ENCODE measurements around the gene ITIH2.
"Not testable (repeated sequence)": the region's sequence is repeated elsewhere in the genome, so short reads cannot be mapped to it uniquely, and the experiment has no call there.

Gene ITIH2, protein sequence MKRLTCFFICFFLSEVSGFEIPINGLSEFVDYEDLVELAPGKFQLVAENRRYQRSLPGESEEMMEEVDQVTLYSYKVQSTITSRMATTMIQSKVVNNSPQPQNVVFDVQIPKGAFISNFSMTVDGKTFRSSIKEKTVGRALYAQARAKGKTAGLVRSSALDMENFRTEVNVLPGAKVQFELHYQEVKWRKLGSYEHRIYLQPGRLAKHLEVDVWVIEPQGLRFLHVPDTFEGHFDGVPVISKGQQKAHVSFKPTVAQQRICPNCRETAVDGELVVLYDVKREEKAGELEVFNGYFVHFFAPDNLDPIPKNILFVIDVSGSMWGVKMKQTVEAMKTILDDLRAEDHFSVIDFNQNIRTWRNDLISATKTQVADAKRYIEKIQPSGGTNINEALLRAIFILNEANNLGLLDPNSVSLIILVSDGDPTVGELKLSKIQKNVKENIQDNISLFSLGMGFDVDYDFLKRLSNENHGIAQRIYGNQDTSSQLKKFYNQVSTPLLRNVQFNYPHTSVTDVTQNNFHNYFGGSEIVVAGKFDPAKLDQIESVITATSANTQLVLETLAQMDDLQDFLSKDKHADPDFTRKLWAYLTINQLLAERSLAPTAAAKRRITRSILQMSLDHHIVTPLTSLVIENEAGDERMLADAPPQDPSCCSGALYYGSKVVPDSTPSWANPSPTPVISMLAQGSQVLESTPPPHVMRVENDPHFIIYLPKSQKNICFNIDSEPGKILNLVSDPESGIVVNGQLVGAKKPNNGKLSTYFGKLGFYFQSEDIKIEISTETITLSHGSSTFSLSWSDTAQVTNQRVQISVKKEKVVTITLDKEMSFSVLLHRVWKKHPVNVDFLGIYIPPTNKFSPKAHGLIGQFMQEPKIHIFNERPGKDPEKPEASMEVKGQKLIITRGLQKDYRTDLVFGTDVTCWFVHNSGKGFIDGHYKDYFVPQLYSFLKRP

DNA sequence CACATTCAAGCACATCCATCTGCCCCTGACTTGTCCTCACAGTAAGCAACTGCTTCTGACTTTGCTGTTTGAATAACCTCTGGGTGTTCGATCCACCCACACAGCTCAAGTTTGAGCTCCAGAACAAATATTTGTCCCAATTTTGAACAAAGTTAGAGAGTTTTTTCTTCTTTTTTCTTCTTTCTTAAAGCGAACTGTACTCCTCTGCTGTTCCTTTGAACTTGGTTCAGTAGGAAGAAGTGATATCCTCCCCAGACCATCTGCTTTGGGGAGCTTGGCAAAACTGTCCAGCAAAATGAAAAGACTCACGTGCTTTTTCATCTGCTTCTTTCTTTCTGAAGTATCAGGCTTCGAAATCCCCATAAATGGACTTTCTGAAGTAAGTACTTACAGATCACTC lies at the start of gene ITIH2:
Gene ITIH2, plus strand, starts transcription at position 177 of the 400 bp plus-strand sequence. Its CDS starts 119 bp downstream, at position 296.
- DNase-seq = no peak

DNA sequence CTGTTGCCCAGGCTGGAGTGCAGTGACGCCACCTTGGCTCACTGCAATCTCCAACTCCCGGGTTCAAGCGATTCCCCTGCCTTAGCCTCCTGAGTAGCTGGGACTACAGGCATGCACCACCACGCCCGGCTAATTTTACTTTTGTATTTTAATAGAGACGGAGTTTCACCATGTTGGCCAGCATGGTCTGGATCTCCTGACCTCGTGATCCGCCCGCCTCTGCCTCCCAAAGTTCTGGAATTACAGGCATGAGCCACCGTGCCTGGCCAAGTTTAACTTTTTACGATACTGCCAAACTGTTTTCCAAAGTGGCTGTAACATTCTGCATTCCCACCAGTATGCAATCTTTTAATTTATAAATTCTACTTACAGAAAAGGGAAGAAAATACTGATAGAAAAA lies 46.0 kb upstream of the ITIH2 start:
- DNase-seq = not testable (repeated sequence)

DNA sequence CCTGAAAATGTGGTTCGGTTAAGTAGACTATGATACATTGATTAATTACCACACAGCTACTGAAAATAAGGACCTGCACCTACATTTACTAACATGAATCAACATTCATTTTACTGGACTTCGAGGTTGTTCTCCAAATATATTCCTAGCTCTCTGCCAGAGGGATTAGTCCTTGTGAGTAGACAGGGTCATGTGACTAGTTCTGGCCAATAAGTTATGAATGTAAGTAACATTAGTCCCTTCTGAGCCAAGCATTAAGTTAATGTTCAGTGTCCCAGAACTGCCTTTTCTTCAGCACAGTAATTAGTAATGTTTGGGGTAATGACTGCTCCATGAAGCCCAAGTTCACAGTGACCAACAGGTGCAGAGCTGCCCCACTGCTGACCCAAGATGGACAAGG lies 45.6 kb upstream of the ITIH2 start:
- no peak for DNase-seq

DNA sequence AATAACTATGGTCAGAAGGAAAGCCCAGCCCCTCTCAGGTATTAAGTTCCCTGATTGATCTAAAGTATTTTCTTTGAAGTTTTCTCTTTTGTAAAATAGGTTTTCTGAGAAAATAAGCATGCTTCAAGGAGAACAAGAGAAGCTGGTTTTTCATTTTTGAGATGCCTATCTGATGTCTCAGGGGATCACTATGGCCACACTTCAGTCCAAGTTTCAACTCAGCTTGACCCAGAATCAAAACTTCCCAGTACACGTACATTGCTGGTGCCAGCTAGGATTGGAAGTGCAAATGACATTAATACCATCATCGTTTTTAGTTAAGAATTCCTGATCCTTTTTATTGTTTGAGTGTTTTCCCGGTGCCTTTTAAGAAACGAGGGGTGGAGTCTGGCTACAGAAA lies 43.6 kb upstream of the ITIH2 start:
- DNase-seq = no peak

DNA sequence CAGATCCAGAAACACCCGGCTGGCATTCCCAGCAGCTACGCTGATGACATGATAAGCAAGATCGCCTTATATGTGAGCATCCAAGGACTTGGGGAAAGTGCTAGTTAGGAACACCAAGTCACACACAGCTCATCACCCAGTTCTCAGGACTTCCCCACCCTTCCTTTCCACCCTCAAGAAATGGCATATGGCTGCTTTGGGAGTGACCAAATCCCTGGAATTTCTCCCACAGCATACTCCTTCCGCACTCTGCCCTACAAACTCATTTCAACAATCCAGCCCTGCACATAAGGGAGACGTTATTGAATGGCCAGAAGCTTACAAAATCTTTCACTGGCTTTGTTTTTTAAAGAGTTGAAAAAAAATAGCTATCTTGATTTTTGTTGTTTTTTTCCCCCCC lies 40.6 kb upstream of the ITIH2 start:
- no peak for DNase-seq

DNA sequence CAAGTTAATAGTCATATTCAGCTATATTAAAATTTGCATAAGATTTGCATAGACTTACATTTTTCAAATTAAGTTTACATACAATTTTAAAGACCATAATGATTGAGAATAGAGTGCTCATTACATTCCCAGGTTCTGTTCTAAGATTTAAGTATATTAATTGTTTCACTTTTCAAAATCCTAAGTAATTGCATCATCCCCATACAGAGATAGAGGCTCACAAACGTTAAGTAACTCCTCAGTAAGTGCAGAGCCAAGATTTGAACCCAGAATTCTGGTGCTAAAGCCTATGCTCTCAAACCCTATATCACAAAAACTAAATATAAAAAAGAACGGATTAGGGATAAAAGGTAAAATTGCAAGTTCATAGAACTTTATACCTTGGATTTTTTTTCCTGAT lies 38.4 kb upstream of the ITIH2 start:
- DNase-seq = no peak

DNA sequence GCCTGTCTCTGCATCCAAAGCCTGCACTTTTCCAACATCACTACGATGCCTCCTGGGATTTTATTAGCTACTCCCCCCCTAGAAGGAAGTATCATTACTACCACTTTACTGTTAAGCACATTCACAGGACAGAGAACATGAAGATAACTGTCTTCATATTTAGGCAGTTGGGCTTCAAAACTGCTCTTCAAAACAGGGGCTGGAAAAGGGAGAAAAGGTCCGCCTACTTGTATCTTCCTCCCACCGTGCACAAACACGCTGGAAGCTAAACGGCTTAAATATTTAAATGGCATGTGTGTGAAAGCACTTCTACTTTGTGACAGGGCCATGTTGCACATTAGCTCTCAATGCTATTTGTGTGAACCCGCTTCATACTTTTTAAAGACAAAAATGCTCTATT lies 37.3 kb upstream of the ITIH2 start:
- DNase-seq = no peak

DNA sequence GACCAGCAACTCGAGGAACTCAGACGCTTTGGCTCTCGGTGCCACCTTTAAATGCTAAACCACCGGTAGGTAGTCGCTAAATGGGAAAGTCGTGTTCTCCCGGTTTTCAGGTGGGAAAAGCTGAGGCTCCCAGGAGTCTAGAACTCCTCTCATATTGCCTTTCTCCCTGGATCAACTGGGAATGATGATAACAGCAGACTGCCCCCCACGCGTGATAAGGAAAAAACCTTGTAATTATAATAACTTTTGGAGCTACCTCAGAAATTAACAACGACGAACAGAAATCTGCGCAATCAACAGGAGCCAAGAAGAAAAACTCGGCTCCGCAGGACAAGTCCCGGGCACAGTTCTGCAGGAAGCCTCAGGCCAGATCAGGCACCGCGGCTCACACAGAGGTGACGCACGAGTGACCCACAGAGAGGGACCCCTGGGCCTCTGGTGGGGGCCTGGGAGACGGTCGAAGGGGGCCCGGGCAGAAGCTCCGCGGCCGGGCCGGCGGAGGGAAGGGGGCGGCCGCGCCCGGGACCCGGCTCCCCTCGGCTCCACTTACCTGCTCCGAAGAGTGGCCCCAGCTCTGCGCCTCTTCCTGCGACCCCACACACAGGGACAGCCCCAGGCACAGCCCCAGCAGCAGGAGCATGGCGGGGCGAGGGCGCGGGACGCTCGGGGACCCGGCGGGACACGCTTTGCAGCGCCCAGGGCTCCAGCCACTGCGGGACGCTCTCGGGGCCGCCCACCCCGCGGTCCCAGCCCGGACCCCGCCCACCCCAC lies 36.7 kb upstream of the ITIH2 start, which contains the start of gene ITIH5:
Gene ITIH5, minus strand, starts transcription at position 714 of the 771 bp plus-strand sequence. Its CDS starts 74 bp downstream, at position 640.
- peak; percentile 5 for DNase-seq

DNA sequence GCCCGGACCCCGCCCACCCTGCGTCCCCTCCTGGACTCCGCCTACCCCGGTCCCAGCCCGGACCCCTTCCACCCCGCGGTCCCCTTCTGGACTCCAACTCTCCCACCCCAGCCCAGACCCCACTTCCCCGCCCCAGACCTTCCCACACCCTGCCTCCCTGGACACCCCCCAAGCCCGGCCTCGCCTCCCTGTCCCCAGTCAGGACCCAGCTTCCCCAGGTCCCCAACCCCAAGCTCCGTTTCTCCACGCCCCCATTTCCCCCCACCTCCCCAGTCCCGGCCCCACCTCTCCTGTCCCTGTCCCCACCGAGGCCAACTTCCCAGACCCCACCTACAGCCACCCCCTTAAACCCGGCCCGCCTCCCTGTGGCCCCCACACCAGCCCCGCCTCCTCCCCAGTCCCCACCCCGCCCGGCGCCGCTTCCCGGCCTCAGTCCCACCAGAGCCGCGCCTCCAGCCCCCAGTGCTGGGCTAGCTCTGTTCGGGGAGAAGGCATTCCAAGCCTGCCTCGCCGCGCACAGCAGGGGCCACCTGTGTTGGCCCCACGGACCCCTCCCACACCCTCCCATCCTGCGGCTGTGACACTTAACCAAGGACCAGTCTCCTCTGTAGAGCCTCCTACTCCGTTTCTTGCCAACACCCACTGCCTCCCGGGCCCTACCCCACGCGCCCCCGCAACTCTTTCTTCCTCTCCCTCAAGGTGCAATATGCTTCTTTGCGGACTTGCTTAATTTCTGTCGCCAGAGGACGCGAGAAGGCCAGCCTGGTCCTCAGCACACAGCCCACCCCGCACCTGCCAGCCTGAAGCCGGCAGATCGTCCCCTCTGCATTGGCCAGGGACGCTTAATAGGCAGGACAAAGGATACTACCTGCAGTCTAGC lies 35.6 kb upstream of the ITIH2 start:
- no peak for DNase-seq

DNA sequence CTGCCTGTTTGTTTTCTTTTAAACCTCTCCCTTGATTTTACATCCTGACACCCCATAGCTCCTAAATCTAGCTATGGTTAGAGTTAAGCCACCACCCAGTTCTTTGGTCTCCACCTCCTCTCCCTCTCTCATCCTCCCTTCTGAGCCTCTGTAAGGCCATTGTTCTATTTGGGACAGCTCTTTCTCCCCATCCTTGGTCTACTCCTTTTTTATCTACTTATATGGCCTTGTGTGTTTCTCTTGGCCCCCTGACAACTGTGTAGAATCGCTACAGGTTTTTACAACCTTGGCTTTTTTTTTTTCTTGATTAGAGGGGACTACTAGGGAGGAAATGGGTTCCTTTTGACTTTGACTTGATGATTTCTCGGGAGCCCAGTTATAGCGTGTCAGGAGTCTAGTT lies 33.0 kb upstream of the ITIH2 start:
- DNase-seq = no peak

DNA sequence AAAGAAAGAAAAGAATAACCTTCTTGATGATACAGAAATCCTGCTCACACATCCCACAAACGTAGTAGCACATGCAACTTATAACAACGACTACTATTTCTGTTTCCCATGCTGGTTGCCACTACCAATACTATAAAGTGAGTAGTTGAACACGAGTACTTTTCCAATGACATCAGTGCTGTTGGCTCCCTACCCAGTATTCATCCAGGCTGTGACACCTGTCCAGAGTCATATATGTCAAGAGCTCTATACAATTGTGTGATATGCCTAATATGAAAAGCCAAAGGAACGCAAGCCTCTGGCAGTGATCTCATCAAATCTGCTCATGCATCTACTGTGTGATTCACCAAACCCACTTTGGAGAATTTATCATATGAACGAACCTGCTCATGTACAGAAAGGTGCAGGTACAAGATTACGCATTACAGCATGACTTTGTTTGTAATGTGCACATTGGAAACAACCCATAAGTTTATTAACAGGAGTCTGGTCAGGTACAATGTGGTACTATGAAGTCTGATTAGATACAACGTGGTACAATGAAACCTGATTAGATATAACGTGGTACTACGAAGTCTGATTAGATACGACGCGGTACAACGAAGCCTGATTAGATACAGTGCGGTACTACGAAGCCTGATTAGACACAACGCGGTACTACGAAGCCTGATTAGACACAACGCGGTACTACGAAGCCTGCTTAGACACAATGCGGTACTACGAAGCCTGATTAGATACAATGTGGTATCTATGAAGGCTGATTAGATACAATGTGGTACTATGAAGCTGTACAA lies 30.6 kb upstream of the ITIH2 start:
- DNase-seq = no peak

DNA sequence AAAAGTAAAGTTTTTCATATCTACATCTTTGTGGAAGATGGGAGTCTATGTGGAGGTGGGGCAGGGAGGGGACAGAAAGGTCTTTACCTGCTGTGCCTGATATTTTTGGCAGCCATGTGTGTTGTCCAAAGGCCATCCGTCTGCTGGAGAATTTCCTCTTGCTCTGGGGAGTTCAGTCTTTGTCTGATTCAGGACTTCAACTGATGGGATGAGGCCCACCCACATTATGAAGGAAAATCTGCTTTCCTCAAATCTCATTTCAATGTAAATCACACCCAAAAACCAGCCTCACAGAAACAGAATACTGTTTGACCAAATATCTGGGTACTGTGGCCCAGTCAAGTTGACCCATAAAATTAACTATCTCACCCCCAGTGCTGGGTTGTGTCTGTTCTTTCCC lies 23.9 kb upstream of the ITIH2 start:
- DNase-seq = no peak

DNA sequence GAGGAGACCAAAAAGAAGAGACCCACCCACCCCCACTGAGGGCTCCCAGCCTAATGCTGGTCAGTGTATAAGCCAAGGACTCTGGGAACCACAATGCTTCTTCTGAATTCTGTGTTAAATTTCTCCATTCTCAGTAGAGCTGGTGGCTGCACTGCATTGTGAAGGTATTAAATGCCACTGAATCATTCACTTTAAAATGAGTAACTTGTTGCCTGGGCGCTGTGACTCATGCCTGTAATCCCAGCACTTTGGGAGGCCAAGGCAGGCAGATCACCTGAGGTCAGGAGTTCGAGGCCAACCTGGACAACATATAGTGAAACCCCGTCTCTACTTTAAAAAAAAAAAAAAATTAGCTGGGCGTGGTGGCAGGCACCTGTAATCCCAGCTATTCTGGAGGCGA lies 23.0 kb upstream of the ITIH2 start:
- DNase-seq = not testable (repeated sequence)

DNA sequence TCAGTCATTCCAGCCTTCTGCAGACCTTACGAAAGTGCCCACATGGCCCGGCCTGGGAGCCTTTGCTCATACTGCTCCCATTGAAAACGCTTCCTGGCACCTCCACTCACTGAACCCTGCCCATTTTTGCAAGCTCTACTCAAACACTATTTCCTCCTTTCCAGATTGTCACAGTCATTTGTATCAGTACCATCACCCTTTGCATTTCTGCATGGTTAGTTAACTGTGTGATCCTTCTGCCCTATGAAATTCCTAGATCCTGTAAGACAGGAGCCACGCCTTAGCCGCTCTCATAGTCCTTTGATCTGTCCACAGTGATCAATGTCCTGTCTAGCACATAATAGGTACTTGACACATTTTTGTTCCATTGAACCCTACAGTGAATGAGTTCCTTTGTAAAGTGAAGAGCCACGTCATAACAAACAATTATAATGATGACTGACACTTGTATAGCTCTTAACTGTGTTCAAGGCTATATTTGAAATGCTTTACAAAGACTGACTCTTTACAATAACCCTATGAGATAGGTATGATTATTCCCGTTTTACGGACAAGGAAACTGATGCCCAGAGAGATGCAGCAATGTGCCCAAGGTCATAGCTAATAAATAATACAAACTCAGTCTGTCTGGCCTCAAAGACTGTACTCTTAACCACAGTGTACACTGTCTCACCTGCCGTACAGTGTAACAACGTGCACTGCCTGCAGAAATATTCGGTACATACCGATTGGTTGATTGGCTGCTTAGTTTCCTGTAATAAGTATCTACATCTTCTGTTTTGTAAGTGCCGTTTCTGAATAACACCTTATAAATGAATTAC lies 16.6 kb upstream of the ITIH2 start:
- no peak for DNase-seq

DNA sequence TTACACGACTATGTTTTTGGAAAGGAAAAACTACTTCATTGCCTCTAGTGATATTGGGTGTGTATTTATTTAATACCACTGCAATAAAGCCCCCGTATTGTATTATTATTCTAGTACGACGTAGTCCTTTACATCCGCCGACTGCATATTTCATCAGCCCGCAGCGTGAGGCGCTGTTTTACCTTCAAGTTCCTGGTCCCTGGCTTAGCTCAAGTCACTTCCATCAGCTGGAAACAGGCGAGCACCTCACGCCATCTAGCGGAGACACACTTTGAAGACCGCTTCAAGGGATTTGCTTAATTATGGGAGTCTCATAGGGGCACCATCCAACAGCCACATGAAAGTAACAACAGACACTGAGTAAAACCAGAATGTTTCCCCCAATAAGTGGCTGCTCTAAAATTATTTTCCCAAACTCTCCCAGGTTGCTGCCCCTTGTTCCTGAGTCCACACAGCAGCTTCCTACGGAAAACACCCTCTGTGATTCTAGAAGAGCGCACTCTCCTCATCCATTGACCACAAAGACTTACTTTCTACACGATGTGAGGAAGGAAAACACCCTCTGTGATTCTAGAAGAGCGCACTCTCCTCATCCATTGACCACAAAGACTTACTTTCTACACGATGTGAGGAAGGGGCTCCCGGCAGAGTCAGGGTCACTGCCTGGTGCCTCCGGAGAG lies 15.7 kb upstream of the ITIH2 start:
- DNase-seq = peak; percentile 69

DNA sequence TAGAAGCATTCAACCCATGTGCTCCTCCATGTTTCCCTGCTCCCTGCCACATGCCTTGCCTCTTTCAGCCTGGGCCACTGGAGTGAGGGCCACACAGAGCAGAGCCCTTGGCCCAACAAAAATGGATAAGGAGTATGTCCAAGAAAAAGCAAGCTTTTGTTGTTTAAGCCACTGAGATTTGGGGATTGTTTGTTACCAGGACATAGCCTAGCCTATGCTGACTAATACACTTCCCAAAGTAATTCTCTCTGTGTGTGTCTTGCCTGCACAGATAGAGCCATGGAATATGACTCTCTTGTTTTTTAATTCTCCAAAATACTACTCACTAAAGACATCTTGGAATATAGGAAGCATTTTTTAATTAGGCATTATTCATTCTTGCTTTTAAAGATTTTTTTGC lies 13.5 kb upstream of the ITIH2 start:
- DNase-seq = no peak

DNA sequence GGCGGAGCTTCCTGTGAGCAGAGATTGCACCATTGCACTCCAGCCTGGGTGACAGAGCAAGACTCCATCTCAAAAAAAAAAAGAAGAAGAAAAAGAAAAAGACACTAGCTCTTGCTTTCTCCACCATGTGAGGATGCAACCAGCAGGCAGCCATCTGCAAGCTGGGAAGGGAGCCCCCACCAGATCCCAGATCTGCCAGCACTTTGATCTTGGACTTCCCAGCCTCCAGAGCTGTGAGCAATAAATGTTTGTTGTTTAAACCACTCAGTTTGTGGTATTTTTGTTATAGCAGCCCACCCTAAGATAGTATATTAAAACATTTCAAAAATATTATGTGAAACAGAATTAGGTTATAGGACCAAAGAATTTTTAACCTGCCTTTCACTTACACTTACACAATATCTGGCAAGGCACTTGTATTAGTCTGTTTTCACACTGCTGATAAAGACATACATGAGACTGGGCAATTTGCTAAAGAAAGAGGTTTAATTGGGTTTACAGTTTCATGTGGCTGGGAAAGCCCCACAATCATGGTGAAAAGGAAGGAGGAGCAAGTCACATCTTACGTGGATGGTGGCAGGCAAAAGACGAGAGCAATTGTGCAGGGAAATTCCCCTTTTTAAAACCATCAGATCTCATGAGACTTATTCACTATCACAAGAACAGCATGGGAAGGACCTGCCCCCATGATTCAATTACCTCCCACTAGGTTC lies 12.1 kb upstream of the ITIH2 start:
- not testable (repeated sequence) for DNase-seq

DNA sequence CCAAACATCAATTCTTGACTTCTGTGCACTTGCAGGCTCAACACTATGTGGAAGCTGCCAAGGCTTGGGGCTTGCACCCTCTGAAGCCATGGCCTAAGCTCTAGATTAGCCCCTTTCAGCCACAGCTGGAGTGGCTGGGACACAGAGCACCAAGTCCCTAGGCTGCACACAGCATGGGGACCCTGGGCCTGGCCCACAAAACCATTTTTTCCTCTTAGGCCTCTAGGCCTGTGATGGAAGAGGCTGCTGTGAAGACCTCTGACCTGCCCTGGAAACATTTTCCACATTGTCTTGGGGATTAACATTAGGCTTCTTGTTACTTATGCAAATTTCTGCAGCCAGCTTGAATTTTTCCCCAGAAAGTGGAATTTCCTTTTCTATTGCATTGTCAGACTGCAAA lies 10.7 kb upstream of the ITIH2 start:
- not testable (repeated sequence) for DNase-seq

DNA sequence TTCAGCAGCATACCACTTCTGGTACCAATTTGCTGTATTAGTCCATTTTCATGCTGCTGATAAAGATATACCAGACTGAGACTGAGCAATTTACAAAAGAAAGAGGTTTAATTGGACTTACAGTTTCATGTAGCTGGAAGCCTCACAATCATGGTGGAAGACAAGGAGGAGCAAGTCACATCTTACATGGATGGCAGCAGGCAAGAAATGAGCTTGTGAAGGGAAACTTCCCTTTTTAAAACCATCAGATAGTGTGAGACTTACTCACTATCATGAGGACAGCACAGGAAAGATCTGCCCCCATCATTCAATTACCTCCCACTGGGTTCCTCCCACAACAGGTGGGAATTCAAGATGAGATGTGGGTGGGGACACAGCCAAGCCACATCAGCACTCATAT lies 9.9 kb upstream of the ITIH2 start:
- not testable (repeated sequence) for DNase-seq

Measured in activated gamma-delta T cell treated with Interleukin-2 at 50 U/mL for 16 hours (primary cell).